Measurements from ENCODE around the gene HLA-DPB1. TPM values are rescaled to one million over a fixed set of nuclear protein-coding genes. Genes with fewer than 3 reads are reported as not detected.

Gene HLA-DPB1
- total RNA-seq, 4 donors from 2014 or later = 48.1 to 84.0 (median 63.3) TPM

DNA sequence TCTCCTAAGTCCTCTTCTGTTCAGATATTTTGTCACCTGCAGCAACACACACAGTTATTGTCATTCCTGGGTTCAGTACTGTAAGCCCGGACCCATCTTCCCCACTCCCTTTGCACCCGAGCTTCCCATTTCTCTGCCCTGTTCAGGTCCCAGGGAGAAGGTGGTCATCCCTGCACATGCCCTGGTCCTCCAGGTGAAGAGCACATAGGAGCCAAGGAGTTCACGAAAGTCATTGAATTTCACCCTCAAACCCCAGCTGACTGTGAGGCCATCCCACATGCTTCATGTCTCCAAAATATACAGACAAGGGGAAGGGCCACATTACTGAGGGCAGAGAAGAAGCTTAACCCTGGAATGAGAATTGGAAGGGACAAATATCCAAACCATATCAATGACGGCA is 10.5 kb upstream of the HLA-DPB1 start:
- intact Hi-C loops (cut with DNase I; ENCODE audit: low total_unique reads) = no loop called here
- TF ChIP-seq, protein P1, sequence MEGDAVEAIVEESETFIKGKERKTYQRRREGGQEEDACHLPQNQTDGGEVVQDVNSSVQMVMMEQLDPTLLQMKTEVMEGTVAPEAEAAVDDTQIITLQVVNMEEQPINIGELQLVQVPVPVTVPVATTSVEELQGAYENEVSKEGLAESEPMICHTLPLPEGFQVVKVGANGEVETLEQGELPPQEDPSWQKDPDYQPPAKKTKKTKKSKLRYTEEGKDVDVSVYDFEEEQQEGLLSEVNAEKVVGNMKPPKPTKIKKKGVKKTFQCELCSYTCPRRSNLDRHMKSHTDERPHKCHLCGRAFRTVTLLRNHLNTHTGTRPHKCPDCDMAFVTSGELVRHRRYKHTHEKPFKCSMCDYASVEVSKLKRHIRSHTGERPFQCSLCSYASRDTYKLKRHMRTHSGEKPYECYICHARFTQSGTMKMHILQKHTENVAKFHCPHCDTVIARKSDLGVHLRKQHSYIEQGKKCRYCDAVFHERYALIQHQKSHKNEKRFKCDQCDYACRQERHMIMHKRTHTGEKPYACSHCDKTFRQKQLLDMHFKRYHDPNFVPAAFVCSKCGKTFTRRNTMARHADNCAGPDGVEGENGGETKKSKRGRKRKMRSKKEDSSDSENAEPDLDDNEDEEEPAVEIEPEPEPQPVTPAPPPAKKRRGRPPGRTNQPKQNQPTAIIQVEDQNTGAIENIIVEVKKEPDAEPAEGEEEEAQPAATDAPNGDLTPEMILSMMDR (IDR thresholded peaks at IDR 0.05) = no peak
- no peak for TF ChIP-seq POLR2A (IDR thresholded peaks at IDR 0.05)
- 39 to 95% methylated on average over 4 of the region's 4 CpGs for WGBS, 2 donors
- no peak overlapping the region for H3K4me3 ChIP-seq (ENCODE audit: low read depth, poor library complexity, severe bottlenecking)
- DNase-seq (ENCODE audit: low spot score in 2 of 2) = no peak

DNA sequence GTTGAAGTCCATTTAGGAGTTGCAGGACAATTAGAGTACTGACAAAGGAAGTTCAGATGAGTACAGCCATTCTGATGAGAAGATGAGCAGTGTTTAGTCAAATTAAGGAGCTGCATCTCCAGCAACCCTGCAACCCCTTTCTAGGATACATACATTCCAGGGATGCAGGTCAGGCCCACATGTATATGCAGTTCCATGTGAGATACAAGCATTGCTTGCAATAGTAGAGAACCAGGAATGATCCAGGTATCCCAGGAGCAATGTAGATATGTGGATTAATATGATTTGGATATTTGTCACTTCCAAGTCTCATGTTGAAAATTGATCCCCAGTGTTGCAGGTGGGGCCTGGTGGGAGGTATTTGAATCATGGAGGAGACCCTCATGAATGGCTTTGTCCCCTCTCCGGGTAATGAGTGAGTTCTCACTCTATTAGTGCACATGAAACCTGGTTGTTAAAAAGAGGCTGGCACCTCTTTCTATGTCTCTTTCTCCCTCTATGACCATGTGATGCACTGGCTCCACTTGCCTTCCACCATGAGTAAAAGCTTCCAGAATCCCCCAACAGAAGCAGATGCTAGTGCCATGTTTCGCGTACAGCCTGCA is 8.8 kb upstream of the HLA-DPB1 start:
- 0 to 95% methylated on average over 3 of the region's 3 CpGs for WGBS, 2 donors
- TF ChIP-seq POLR2A (IDR thresholded peaks at IDR 0.05) = no peak
- TF ChIP-seq, protein P1 (IDR thresholded peaks at IDR 0.05) = no peak
- intact Hi-C loops (cut with DNase I; ENCODE audit: low total_unique reads) = no loop called here
- no peak overlapping the region for H3K4me3 ChIP-seq (ENCODE audit: low read depth, poor library complexity, severe bottlenecking)
- no peak for DNase-seq (ENCODE audit: low spot score in 2 of 2)

DNA sequence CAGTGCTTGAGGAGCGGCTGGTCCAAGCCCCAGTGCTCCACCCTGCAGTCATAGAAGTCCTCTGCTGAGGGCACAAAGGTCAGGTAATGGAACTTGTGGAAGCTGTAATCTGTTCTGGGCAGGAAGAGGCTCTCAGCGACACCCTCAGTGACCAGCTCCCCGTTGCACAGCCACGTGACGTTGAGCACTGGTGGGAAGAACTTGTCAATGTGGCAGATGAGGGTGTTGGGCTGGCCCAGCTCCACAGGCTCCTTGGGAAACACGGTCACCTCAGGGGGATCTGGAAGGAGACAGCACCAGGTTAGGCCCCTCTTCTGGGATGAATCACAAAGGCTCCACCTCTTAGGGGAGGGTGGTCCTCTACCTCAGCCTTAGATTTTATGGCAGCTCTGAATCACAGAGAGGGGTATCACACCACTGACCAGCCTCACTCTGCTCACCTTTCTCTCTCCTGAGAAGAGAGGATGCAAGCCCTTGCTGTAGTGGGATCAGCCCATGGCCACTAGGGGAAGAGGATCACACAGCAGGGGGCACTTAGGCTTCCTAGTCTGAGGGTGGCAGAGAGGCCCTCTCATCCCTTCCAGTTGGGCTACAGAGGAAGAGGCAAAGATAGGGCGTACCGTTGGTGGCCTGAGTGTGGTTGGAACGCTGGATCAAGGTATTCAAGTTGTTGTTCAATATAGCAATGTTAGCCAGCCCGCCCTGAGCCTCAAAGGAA is 6.6 kb upstream of the HLA-DPB1 start:
- TF ChIP-seq, protein P1 (IDR thresholded peaks at IDR 0.05) = no peak
- no peak for TF ChIP-seq POLR2A (IDR thresholded peaks at IDR 0.05)
- WGBS, 2 donors = 40 to 87% methylated on average over 9 to 10 of the region's 10 CpGs
- no peak overlapping the region for H3K4me3 ChIP-seq (ENCODE audit: low read depth, poor library complexity, severe bottlenecking)
- DNase-seq (ENCODE audit: low spot score in 2 of 2) = no peak
- intact Hi-C loops (cut with DNase I; ENCODE audit: low total_unique reads) = no loop called here

DNA sequence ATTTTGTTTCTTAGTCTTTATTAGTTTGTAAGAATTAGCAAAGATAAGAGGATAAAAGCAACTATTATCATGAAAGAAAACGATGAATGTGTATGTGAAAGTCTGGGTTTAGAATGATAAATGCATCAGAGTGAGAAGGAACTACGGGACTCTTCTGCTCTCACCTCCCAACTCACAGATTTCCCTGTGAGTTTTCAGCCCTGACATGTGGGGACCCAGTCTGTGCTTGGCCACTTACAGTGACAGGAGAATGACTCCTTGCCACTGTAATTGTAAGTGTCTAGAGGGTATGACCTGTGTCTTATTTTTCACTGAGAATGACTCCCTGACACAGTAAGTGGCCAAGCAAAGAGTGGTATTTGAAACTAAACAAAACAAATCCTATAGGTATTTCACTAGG is 4.9 kb upstream of the HLA-DPB1 start:
- TF ChIP-seq, protein P1 (IDR thresholded peaks at IDR 0.05) = no peak
- WGBS, 2 donors = 0 to 86% methylated on average over 2 of the region's 2 CpGs
- no peak overlapping the region for H3K4me3 ChIP-seq (ENCODE audit: low read depth, poor library complexity, severe bottlenecking)
- DNase-seq (ENCODE audit: low spot score in 2 of 2) = no peak
- intact Hi-C loops (cut with DNase I; ENCODE audit: low total_unique reads) = no loop called here

DNA sequence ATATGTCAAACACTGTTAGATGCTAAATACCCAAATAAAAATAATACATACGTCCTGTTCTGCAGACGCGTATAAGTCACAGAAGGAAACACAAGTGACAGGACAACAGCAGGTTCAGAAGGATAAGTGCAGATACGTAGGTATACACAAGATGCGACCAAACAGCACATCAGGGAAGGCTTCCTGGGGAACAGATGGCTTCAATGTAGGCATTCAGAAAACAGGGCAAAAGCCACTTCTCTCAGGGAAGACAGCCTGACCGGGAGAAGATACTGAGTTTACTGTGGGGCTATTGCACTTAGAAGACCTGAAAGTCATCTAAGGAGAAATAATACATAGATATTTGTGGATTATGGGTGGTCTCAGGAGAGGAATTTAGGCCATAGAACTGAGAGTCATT is 4.2 kb upstream of the HLA-DPB1 start:
- WGBS, 2 donors = 64 to 83% methylated on average over 6 of the region's 6 CpGs

More for the DNA sequence above, 4.2 kb upstream of the HLA-DPB1 start:
- no peak overlapping the region for H3K4me3 ChIP-seq (ENCODE audit: low read depth, poor library complexity, severe bottlenecking)
- no peak for DNase-seq (ENCODE audit: low spot score in 2 of 2)
- intact Hi-C loops (cut with DNase I; ENCODE audit: low total_unique reads) = no loop called here
- TF ChIP-seq POLR2A (IDR thresholded peaks at IDR 0.05) = no peak
- TF ChIP-seq, protein P1 (IDR thresholded peaks at IDR 0.05) = no peak
